B cell (primary cell): Measurements from ENCODE around the gene UBE2R2.

Source experiments
- CTCF ChIP-seq: fragments of 200-600 bp; IDR thresholded peaks from one replicate; pipeline ENCODE4 v1.8.0; 2022; ENCODE audit warnings: antibody characterized with exemption, mild to moderate bottlenecking
- EZH2 ChIP-seq: IDR thresholded peaks from 2 replicates; pipeline ENCODE4 v1.6.1; 2012; ENCODE audit warnings: borderline replicate concordance, low read depth, mild to moderate bottlenecking, moderate library complexity, low read length; ENCODE audit not compliant: insufficient read depth, poor library complexity, severe bottlenecking

- TF ChIP-seq CTCF (no peak), EZH2 (no peak)
These were observed 60.9 kb downstream of the UBE2R2 start for GRCh38 chr9:33877727-33878489.
